Esophagus muscularis mucosa (tissue), 4 donors: ENCODE results near the gene RGS3. TPM values are rescaled to one million over a fixed set of nuclear protein-coding genes. Genes with fewer than 3 reads are reported as not detected.

ENCODE experiments used
- DNase-seq: peaks from one replicate; pipeline ENCODE4 v3.0.0-alpha.2; 2017; ENCODE audit errors: extremely low spot score
- H3K27ac ChIP-seq, 4 donors: fragments of 200-600 bp; sonication (generic); replicated peaks in 1 of 4; 1 replicate in 3 of 4; 2 replicates in 1 of 4; pipeline ENCODE4 v1.5.1; 2016 to 2019; ENCODE audit warnings: mild to moderate bottlenecking in 1 of 4
- H3K27me3 ChIP-seq, 4 donors: fragments of 200-600 bp; sonication (generic); one replicate each; pipeline versions ENCODE4 v1.5.1 to v1.6.0; 2016 to 2019
- H3K36me3 ChIP-seq, 4 donors: fragments of 200-600 bp; sonication (generic); one replicate each; pipeline ENCODE4 v1.5.1; 2016 to 2019
- H3K4me1 ChIP-seq, 4 donors: fragments of 200-600 bp; sonication (generic); one replicate each; pipeline ENCODE4 v1.5.1; 2016 to 2019
- H3K4me3 ChIP-seq, 4 donors: fragments of 200-600 bp; sonication (generic); 1 replicate in 2 of 4; 2 replicates in 2 of 4; pipeline ENCODE4 v1.5.1; 2016 to 2019; ENCODE audit warnings: mild to moderate bottlenecking in 4 of 4, moderate library complexity in 1 of 4
- H3K9me3 ChIP-seq, 4 donors: fragments of 200-600 bp; sonication (generic); 1 replicate in 3 of 4; 2 replicates in 1 of 4; pipeline ENCODE4 v1.5.1; 2016 to 2019
- EP300 ChIP-seq: sonication (generic); formaldehyde crosslinking; IDR thresholded peaks from one replicate; pipeline ENCODE4 v1.6.1; 2017; ENCODE audit warnings: antibody characterized with exemption
- POLR2A ChIP-seq: fragments of 450-650 bp; IDR thresholded peaks from one replicate; pipeline ENCODE4 v1.6.1; 2017; ENCODE audit warnings: antibody characterized with exemption, moderate library complexity, mild to moderate bottlenecking, low read depth
- POLR2AphosphoS5 ChIP-seq, 2 donors: sonication (generic); formaldehyde crosslinking; IDR thresholded peaks; one replicate each; pipeline ENCODE4 v1.6.1; 2017; ENCODE audit warnings: antibody characterized with exemption in 2 of 2
- WGBS: methylation state at CpG from one replicate; pipeline ENCODE4 v1.1.5; 2018; 5-methylcytosine and 5-hydroxymethylcytosine counted together
- intact Hi-C: fragments of 100-400 bp; cut with DNase I; formaldehyde crosslinking; loops from one replicate; pipeline ENCODE4 v1.15.1; 2023
- total RNA-seq, 4 donors: library from RNA; depleted of rRNA; stranded (reverse); fragments of >200 nt; gene quantifications; one replicate each; pipeline versions ENCODE4 v1.1.0 to v1.2.1, GENCODE V29; 2016
- TF ChIP-seq, protein P1 (sequence below), 3 experiments: fragments of 200-600 bp in 2 of 3; fragments of 450-650 bp in 1 of 3; sonication (generic) in 2 of 3; IDR thresholded peaks; one replicate each; pipeline ENCODE4 v1.5.1; 2017 to 2019; ENCODE audit warnings: antibody characterized with exemption in 3 of 3, mild to moderate bottlenecking in 2 of 3, moderate library complexity in 1 of 3

RGS3 gene
- total RNA-seq, 4 donors from 2014 or later: 37.3 to 121 (median 68.5) TPM

DNA sequence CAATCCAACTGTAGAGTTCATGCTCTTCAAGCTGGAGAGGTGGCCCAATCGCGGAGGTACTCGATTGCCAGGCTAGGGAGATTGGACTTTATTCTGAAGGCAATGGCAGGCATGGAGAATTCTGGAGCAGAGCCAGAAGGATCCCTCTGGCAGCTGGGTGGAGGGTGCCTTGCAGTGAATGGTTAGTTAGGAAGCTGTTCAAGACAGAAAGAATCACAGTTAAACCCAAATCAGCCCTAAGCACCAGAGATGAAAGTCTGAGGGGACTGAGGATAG is 182.4 kb downstream of the RGS3 start:
- DNase-seq: no peak
- intact Hi-C loops: no loop called here
- TF ChIP-seq POLR2A (no peak), POLR2AphosphoS5 (IDR thresholded peaks at IDR 0.05) (no peak), EP300 (no peak)
- TF ChIP-seq, protein P1, sequence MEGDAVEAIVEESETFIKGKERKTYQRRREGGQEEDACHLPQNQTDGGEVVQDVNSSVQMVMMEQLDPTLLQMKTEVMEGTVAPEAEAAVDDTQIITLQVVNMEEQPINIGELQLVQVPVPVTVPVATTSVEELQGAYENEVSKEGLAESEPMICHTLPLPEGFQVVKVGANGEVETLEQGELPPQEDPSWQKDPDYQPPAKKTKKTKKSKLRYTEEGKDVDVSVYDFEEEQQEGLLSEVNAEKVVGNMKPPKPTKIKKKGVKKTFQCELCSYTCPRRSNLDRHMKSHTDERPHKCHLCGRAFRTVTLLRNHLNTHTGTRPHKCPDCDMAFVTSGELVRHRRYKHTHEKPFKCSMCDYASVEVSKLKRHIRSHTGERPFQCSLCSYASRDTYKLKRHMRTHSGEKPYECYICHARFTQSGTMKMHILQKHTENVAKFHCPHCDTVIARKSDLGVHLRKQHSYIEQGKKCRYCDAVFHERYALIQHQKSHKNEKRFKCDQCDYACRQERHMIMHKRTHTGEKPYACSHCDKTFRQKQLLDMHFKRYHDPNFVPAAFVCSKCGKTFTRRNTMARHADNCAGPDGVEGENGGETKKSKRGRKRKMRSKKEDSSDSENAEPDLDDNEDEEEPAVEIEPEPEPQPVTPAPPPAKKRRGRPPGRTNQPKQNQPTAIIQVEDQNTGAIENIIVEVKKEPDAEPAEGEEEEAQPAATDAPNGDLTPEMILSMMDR (IDR thresholded peaks at IDR 0.05): no peak

DNA sequence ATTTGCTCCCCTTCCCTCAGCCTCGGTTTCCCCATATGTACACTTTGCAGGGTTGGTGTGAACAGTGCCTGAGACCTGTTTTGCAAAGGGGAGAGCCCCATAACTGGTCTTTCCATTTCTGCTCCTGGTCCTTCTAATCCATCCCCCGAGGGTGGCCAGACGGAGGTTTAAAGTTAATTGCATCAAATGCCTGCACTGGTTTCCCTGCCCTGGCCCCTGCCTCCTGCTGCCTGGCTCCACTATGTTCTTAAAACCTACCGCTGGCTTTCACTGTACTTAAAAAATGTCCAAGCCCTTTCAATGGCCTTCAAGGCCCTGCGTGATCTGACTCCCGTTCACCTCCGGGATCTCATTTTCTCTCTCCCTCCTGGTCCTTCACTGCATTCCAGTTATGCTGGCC is 183.0 kb downstream of the RGS3 start:
- Histone ChIP-seq H3K27me3 (no peaks in the 10 kb centered on the region), H3K4me1 (peaks cover 9 to 17% (median 11%) of the 10 kb centered on the region in 4 donors), H3K9me3 (no peaks in the 10 kb centered on the region), H3K27ac (no peak overlapping the region), H3K36me3 (no peaks in the 10 kb centered on the region), H3K4me3 (no peak overlapping the region)
- intact Hi-C loops: no loop called here
- no peak for DNase-seq
- 93% methylated on average over 7 of the region's 7 CpGs for WGBS
- TF ChIP-seq EP300 (no peak), POLR2AphosphoS5 (IDR thresholded peaks at IDR 0.05) (no peak), POLR2A (no peak)
- TF ChIP-seq, protein P1 (IDR thresholded peaks at IDR 0.05): no peak

More for the DNA sequence above, 182.4 kb downstream of the RGS3 start:
- 90% methylated on average over 3 of the region's 3 CpGs for WGBS
- Histone ChIP-seq H3K27ac (no peak overlapping the region), H3K9me3 (no peaks in the 10 kb centered on the region), H3K27me3 (no peaks in the 10 kb centered on the region), H3K4me1 (peaks cover 9 to 17% (median 11%) of the 10 kb centered on the region in 4 donors), H3K4me3 (no peak overlapping the region), H3K36me3 (no peaks in the 10 kb centered on the region)

Other genes starting within 250 kb of the RGS3 start
- gene FKBP15, start 242.4 kb upstream of the RGS3 start, total RNA-seq: 10 to 100 TPM; 18.1 to 23.0 (median 20.6) TPM
- gene SLC31A1, start 242.2 kb upstream of the RGS3 start, total RNA-seq: 10 to 100 TPM in 1 of 4 donors, 1 to 10 TPM in 3; 8.3 to 10.8 (median 8.9) TPM
- gene CDC26, start 188.2 kb upstream of the RGS3 start, total RNA-seq: 10 to 100 TPM; 41.5 to 77.2 (median 48.5) TPM
- gene PRPF4, start 188.1 kb upstream of the RGS3 start, total RNA-seq: 10 to 100 TPM; 12.0 to 18.1 (median 16.3) TPM
- not detected for gene RNF183, start 160.4 kb upstream of the RGS3 start, total RNA-seq
- gene WDR31, start 123.5 kb upstream of the RGS3 start, total RNA-seq: 1 to 10 TPM; 1.3 to 2.8 (median 2.1) TPM
- under 1 TPM; 0.52 to 0.99 (median 0.70) TPM for gene BSPRY, start 114.2 kb upstream of the RGS3 start, total RNA-seq
- gene HDHD3, start 86.7 kb upstream of the RGS3 start, total RNA-seq: 10 to 100 TPM in 3 of 4 donors, 1 to 10 TPM in 1; 9.1 to 30.2 (median 22.8) TPM
- 10 to 100 TPM; 18.2 to 31.1 (median 28.6) TPM for gene ALAD, start 62.4 kb upstream of the RGS3 start, total RNA-seq
- gene POLE3, start 53.1 kb upstream of the RGS3 start, total RNA-seq: 10 to 100 TPM; 25.7 to 42.6 (median 32.8) TPM
- gene C9orf43, start 53.0 kb upstream of the RGS3 start, total RNA-seq: 1 to 10 TPM in 1 of 4 donors, under 1 TPM in 1, not detected in 2; 0.17 to 1.8 TPM